HG03432 (cell line): ENCODE results near the gene NELFE.
"Not testable (repeated sequence)": the region's sequence is repeated elsewhere in the genome, so short reads cannot be mapped to it uniquely, and the experiment has no call there.

Experiments
- ATAC-seq: cut with Tn5 transposase; IDR thresholded peaks from one replicate; pipeline ENCODE4 v1.9.1; 2021; ENCODE audit warnings: mild to moderate bottlenecking, moderate library complexity; ENCODE audit not compliant: unreplicated experiment

NELFE gene

DNA sequence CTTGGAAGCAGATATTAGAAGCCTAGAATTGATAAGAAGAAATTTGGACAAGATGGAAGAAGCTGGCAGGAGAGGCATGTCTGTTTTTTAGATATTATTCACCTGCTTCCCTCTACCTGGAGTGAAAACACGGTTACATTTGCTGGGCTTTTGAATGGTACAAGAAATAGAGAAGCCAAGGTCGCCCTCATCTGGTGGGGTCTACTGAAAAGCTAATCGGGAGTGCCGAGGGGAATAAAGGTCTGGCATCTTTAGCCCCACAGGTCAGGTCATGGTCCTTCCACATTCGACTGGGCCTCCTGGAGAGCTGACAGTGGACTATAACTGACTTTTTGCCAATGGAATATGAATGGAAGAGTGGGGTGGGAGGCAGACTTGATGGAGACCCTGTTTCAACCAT is 35.8 kb downstream of the NELFE start:
- no peak for ATAC-seq

DNA sequence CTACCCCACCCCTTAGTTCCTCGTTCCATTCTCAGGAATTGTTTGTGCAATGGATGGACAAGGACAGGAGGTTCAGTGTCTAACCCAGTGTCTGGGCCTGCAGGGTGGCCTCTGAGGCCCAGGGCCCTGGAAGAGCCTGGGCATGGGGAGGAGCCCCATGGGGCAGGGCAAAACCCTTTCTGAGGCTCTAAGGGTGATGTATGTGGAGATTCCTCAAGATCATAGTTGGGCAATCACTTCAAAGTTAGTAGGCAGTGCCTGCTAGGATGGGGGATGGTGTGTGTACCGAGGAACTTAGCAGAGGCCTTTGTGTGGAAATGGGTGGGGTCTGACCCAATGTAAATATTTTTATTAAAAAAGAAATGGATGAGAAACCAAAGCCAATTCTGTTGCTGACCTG is 38.0 kb downstream of the NELFE start:
- ATAC-seq: no peak

DNA sequence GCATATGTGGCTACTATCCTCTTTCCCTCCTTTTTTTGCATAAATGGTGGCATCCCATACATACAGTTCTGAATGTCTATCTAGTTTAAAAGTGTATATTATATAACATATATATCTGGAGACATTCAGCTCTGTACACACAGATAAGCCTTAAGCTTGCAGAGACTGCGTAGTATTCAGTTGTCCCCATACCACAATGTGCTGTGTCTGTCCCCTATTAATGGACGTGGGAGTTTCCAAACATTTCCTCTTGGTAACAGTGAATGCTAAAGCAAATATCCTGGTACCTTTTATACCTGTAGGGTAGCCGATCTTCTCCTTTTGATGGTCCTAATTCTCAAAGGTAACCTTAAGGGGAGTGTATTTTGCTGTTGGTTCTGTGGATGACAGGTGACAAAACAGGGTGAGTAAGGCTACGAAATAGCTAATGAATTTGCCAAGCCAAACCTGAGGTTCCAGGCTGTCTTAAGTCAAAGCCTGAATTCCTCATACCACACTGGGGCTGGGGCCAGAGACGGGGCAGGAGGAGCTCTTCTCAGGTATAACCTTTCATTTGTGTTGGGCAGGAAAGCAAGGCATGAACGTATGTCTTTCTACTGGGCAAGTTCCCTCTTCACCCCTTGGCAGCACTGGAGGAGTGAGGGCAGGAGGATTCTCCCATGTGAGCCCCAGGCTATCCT is 39.0 kb downstream of the NELFE start:
- ATAC-seq: no peak

DNA sequence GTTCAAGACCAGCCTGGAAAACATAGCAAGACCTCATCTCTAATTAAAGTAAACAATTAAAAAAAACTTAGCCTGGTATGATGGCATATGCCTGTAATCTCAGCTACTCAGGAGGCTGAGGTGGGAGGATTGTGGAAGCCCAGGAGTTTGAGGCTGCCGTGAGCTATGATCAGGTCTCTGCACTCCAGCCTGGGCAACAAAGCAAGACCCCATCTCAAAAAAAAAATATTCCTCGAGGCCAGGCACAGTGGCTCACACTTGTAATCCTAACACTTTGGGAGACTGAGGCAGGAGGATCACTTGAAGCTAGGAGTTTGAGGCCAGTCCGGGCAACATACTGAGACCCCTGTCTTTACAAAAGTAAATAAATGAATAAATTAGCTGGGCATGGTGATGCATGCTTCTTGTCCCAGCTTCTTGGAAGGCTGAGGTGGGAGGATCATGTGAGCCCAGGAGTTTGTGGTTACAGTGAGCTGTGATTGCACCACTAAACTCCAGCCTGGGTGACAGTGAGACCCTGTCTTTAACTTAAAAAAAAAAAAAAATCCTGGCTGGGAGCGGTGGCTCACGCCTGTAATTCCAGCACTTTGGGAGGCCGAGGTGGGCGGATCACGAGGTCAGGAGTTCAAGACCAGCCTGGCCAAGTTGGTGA is 40.6 kb downstream of the NELFE start:
- ATAC-seq: no peak

DNA sequence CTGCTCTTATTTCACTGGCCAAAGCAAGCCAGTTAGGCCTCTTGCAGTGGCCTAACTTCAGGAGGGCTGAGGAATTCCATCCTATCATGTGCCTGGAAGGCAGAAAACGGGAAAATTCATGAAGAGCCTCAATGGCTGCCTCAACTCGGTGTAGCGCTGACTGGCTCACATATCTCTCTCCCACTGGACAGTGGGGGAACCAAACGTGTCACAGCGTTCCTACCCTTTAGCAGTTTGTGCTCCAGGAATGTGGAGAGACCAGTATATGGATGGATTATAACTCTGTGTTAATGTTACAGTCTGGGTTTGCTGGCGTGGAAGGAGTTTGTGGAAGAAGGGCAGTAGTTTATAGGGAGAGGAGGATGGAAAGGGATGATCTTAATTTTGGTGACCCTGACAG is 43.0 kb downstream of the NELFE start:
- no peak for ATAC-seq

DNA sequence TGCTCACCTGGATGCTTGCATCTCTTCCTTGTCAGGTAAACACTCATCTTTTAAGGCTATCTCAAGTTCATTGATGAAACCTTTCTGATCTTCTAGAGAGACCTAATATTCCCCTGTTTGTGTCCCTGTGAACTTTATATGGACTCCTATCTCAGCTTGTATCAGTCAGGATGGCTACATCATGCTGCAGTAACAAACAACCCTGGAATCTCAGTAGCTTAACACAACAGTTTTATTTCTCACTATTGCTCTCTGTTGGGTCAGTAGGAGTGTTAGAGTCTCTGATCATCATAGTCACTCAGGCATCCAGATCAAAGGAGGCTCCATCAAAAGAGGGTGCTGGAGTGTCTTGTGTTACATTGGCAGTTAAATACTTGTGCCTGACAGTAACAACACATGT is 43.4 kb downstream of the NELFE start:
- no peak for ATAC-seq

DNA sequence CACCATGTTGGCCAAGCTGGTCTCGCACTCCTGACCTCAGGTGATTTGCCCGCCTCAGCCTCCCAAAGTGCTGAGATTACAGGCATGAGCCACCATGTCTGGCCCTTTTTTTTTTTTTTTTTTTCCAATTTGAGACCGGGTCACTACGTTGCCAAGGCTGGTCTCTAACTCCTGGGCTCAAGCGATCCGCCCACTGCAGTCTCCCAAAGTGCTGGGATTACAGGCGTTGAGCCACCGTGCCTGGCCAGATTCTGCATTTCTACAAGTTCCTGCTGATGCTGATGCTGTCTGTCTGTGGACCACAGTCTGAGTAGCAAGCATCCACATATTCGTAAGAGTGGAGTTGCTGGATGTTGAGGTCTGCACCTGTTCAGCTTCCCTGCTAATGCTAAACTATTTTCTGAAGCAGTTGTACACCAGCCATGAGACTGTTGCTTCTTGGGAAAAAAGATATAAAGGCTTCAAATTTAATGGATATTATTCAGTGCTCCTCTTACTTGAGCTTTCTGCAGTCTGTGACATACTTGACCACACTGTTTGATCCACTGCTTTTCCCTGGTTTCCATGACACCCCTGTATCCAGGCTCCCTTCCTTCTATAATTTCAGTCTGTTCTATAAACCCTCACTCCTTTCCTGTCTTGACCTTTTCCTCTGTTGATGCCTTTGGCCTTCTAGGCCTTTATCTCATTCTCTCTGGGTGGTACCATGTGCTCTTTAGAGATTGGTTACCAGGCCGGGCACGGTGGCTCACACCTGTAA is 46.8 kb downstream of the NELFE start:
- ATAC-seq: no peak

DNA sequence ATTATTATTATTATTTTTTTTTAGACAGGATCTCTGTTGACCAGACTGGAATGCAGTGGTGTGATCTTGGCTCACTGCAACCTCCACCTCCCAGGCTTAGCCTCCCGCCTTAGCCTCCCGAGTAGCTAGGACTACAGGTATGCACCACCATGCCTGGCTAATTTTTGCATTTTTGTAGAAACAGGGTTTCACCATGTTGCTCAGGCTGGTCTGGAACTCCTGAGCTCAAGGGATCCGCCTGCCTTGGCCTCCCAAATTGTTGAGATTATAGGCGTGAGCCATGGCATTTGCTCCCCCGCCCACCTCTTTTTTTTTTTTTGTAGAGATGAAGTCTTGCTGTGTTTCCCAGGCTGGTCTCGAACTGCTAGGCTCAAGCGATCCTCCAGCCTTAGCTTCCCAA is 49.5 kb downstream of the NELFE start:
- ATAC-seq: not testable (repeated sequence)

DNA sequence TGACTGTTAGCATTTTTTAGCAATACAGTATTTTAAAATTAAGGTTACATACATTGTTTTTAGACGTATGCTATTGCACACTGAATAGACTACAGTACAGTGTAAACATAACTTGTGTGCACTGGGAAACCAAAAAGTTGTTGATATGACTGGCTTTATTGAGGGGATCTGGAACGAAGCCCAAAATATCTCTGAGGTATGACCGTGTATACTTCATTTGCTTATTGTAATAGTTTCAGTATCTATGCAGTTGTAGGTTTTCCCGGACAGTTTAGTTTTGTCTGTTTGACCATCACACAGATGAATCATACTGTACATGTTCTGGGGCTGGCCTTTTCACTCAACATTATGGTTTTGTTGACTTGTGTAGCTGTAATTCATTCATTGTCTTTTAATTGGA is 50.0 kb downstream of the NELFE start:
- peak; percentile 78 for ATAC-seq

DNA sequence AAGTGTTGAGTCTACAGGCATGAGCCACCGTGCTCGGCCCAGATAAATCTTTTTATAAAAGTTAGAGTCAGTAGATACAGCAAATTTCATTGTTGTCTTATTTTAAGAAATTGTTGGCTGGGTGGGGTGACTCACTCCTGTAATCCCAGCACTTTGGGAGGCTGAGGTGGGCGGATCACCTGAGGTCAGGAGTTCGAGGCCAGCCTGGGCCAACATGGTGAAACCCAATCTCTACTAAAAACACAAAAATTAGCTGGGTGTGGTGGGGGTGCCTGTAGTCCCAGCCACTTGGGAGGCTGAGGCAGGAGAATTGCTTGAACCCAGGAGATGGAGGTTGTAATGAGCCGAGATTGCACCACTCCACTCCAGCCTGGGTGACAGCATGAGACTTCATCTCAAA is 50.5 kb downstream of the NELFE start:
- not testable (repeated sequence) for ATAC-seq

DNA sequence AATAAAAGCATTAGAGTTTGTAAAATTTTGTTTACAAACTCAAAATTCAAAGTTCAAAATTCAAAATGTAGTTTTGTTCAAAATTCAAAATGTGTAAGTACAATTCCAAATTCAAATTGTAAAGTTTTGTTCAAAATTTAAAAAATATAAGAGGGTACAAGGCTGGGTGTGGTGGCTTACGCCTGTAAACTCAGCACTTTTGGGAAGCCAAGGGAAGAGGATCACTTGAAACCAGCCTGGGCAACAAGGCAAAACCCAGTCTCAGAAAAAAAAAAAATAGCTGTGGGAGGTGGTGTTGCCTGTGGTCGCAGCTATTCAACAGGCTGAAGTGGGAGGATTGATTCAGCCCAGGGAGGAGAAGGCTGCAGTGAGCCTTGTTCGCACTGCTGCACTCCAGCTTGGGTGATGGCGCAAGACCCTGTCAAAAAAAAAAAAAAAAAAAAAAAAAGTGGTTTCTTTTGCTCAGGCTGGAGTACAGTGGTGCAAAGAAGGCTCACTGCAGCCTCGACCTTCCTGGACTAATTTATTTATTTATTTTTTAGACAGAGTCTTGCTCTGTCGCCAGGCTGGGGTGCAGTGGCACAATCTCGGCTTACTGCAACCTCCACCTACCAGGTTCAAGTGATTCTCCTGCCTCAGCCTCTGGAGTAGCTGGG is 51.5 kb downstream of the NELFE start:
- no peak for ATAC-seq

DNA sequence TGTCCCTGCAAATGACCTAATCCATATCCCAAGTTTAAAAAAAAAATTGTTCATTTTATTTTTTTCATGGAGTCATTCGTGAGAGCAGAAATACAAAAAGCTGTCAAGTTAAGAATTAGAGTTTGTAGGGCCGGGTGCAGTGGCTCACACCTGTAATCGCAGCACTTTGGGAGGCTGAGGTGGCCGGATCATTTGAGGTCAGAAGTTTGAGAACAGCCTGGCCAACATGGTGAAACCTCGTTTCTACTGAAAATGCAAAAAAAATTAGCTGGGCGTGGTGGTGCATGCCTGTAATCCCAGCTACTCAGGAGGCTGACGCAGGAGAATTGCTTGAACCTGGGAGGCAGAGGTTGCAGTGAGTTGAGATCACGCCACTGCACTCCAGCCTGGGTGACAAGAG is 52.0 kb downstream of the NELFE start:
- not testable (repeated sequence) for ATAC-seq

DNA sequence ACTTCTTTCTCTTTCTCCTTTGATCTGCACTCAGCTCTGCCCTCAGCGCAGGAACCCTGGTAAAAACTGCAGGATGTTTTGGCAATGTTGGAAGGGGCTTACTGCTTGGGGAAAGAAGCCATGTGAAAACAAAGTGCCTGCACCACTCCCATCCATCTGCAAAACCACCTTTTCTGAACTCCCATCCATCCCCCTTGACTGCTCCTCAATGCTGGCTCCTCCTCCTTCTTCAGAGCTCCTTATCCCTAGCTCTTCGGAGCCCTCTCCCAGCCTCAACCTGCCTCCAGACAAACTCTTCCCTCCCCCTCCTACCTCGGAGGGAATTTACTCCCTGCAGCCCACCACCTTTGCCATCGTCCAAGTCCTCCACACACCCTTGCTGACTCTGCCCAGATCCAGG is 52.6 kb downstream of the NELFE start:
- no peak for ATAC-seq

DNA sequence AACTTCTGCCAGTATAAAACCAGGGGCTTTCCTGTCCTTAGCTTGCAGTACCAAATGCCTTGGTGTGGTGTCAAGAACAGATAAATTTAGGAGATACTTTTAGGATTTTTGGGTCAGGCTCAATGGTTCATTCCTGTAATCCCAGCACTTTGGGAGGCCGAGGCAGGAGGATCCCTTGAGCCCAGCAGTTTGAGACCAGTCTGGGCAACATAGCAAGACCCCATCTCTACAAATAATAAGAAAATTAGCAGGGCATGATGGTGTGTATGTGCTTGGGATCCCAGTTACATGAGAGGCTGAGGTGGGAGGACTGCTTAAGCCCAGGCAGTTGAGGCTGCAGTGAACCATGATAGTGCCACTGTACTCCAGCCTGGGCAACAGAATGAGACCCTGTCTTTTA is 53.7 kb downstream of the NELFE start:
- no peak for ATAC-seq

DNA sequence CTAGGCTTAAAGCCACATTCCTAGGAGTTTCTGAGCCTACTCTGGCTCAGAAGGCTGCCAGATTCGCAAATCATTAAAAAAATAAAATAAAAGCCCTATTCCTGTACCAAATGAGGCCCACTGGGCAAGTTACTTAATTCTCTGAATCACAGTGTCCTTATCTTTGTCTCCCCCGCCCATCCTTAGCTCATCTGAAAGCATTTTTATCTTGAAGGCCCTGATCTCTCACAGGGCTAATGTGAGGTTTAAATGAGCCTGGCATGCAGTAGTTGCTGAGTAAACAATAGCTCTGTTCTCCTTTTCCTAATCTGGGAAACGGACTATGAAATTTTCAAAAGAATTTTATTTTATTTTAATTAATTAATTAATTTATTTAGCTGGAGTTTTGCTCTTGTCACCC is 54.8 kb downstream of the NELFE start:
- ATAC-seq: no peak
